GM13976 (cell line): Measurements from ENCODE around the gene OGA.
A peak's percentile ranks its signal among the peaks of the same experiment; 100 is the strongest.

ENCODE experiments used
- DNase-seq: peaks from one replicate; pipeline ENCODE4 v3.0.0; 2012; ENCODE audit warnings: low spot score
- in situ Hi-C: fragments of 300-500 bp; cut with MboI; formaldehyde crosslinking; loops from one replicate; pipeline ENCODE4 v1.12.0; 2022; ENCODE audit warnings: low sequenced_read_pairs, mixed read lengths, inconsistent platforms; ENCODE audit not compliant: unreplicated experiment
- TF ChIP-seq, protein P1 (sequence below): IDR thresholded peaks from 2 replicates; pipeline ENCODE4 v1.5.1; 2012; ENCODE audit warnings: borderline replicate concordance, mild to moderate bottlenecking; ENCODE audit not compliant: insufficient read depth; ENCODE audit errors: extremely low read depth, missing control alignments, control extremely low read depth

Gene OGA

GRCh38 chr10:101781655-101781983 is 36.6 kb downstream of the OGA start:
- no peak for DNase-seq
- in situ Hi-C loops: loop anchor here (5.0 kb wide), 1 partner anchor 174 kb away; no protein-coding TSS in a partner anchor
- TF ChIP-seq, protein P1, sequence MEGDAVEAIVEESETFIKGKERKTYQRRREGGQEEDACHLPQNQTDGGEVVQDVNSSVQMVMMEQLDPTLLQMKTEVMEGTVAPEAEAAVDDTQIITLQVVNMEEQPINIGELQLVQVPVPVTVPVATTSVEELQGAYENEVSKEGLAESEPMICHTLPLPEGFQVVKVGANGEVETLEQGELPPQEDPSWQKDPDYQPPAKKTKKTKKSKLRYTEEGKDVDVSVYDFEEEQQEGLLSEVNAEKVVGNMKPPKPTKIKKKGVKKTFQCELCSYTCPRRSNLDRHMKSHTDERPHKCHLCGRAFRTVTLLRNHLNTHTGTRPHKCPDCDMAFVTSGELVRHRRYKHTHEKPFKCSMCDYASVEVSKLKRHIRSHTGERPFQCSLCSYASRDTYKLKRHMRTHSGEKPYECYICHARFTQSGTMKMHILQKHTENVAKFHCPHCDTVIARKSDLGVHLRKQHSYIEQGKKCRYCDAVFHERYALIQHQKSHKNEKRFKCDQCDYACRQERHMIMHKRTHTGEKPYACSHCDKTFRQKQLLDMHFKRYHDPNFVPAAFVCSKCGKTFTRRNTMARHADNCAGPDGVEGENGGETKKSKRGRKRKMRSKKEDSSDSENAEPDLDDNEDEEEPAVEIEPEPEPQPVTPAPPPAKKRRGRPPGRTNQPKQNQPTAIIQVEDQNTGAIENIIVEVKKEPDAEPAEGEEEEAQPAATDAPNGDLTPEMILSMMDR: no peak

DNA sequence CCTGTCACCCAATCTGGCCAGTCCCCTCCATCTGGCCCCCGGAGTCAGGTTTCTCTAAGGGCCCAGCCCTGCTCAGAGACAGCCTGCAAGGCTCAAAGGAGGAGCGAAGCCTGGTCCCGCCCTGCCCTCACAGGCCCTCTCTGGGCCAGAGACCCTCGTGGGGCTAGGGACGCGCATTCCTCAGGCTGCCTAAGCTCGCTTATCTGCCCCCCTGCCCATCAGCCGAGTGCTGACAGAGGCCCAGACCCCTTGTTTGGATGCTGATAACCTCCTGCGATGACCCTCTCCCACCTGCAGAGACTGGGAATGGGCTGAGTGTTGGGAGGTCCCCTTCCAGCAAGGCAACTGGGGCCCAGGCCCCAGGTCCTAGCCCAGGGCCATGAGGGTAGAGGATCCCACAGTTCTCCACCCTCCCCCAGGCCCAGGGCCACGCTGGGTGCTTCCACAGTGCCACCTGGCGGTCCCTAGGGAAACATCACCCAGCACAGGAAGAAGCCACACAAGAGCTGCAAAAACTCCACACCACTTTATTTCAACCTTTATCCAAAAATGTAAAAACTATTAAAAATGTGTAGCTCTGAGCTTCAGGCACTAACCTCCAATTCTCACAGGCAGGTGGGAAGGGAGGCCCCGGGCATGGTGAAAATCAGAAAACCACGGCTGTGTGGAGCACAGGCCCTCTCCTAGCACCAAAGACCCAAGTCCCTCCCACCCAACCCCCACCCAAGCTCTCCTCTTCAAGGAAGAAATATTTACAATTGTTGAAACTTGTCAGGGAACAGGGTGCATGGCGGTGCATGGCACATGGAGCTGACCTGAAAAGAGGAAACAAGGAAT is 37.2 kb downstream of the OGA start:
- in situ Hi-C loops: loop anchor here (5.0 kb wide), 1 partner anchor 174 kb away; no protein-coding TSS in a partner anchor
- DNase-seq: peak; percentile 89
- TF ChIP-seq, protein P1: peak; percentile 93

DNA sequence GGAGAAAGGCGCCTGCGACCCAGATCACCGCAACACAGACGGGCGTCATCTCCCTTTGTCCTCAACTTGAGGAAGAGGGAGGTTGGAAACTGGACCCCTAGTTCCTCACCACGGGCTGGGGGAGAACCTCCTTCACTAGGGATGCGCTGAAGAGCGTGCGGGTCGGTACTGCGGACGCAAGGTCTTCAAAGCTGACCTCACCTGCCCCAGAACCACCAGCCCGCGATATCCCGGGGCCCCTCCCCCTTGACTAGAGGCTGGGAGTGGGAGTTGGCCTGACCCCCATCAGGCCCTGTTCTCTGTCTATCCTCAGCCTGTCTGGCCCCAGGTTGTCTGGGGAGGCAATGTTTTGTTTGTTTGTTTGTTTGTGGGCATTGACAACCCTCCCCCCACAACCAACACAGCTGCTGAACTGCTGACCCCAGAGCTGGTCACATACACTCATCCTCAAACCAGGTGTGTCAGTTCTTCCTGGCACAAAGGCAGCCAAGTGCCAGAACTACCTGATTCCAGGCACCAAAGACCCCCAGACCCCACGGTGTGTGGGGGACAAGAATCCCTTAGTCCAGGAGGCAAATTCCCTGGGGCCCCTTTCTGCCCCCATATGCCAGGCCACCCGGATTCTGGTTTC is 37.9 kb downstream of the OGA start:
- DNase-seq: peak; percentile 37
- in situ Hi-C loops: loop anchor here (5.0 kb wide), 1 partner anchor 173 kb away; no protein-coding TSS in a partner anchor
- TF ChIP-seq, protein P1: no peak

GRCh38 chr10:101779544-101780186 is 38.6 kb downstream of the OGA start:
- DNase-seq: peak; percentile 91
- in situ Hi-C loops: loop anchor here (5.0 kb wide), 1 partner anchor 172 kb away; no protein-coding TSS in a partner anchor
- TF ChIP-seq, protein P1: peak; percentile 96

DNA sequence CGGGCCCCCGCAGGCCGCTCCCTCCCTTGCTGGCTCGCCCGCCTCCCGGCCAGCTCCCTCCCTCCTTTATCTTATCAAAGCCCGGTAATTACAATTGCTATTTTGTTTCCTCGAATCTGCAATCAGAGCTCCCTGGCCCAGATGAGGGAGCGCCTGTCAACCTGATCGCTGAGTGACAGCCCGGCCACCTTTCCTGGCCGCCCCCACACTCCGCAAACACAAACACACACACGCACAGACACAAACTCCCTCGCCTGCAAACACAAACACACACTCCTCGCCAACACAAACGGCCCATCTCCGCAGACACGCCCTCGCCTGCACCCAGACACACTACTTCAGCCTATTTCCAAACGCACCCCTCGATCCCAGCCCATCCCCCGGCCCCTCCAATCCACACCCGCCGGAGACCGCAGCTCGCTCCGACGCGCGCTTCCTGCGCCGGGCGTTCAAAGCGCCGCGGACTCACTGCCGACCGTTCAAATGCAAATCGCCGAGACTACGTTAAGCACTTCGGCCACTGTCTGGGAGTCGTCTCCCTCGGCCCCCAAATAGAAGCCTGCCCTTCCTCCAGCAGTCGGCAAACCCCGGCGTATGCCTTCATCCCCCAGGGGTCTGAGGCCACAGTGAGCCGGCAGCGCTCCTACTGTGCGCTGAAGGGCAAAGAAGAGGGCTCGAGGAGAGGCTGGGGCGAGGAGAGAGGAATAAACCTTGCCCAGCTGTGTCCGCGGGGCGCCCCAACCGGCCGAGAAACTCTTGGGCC is 39.3 kb downstream of the OGA start:
- TF ChIP-seq, protein P1: no peak
- DNase-seq: peak; percentile 73
- in situ Hi-C loops: no loop called here
